ENCODE results near the gene ABLIM1. TPM values are rescaled to one million over a fixed set of nuclear protein-coding genes. Genes with fewer than 3 reads are reported as not detected.

ABLIM1 gene
- total and polyA plus RNA-seq, 10 of the 15 experiments (the other 5 are each of a cell fraction or from before 2014, with no cell fraction given): 14.2 to 50.5 (median 28.1) TPM

GRCh38 chr10:114518401-114519305 is 139.4 kb downstream of the ABLIM1 start:
- Histone ChIP-seq H3K9ac (ENCODE audit: control insufficient read depth, insufficient read depth, low read length) (no peak overlapping the region), H3K79me2 (ENCODE audit: control insufficient read depth, insufficient read depth, low read length) (peaks cover 1% of the 10 kb centered on the region; the same call in 1 of the 2 replicates), H2AFZ (ENCODE audit: control insufficient read depth, low read depth, low read length) (no peak overlapping the region), H3K27ac (ENCODE audit: control insufficient read depth, insufficient read depth) (no peak overlapping the region), H3K4me1 (ENCODE audit: control insufficient read depth, insufficient read depth, low read length) (no peaks in the 10 kb centered on the region), H3K36me3 (ENCODE audit: control insufficient read depth in 2 of 2, insufficient read depth in 2 of 2, low read length in 1 of 2) (no peaks in the 10 kb centered on the region), H3K27me3 (replicated peaks in 1 of 2; ENCODE audit: control insufficient read depth in 2 of 2, insufficient read depth in 2 of 2, low read length in 1 of 2) (no peaks in the 10 kb centered on the region), H3K9me3 (replicated peaks; ENCODE audit: control insufficient read depth, insufficient read depth, low read length) (no peaks in the 10 kb centered on the region), H3K4me3 (no peak overlapping the region), H4K20me1 (ENCODE audit: control insufficient read depth, insufficient read depth) (no peaks in the 10 kb centered on the region), H3K4me2 (ENCODE audit: control insufficient read depth, insufficient read depth) (no peak overlapping the region)
- WGBS (ENCODE audit: insufficient coverage, insufficient replicate concordance, low lambda C conversion rate, missing lambda C conversion rate): 80% methylated on average over 4 of the region's 4 CpGs
- TF ChIP-seq NFYA (IDR thresholded peaks at IDR 0.05; ENCODE audit: borderline replicate concordance, low read depth, low read length) (no peak), ZBTB40 (IDR thresholded peaks at IDR 0.05; ENCODE audit: borderline replicate concordance) (peak; percentile 76), EGR1 (IDR thresholded peaks at IDR 0.05; ENCODE audit: borderline replicate concordance in 1 of 2, low read depth in 2 of 2, low read length in 2 of 2) (no peak)
- FAIRE-seq: no peak
- DNase-seq (ENCODE audit: low read depth, low spot score): no peak
- intact Hi-C loops (cut with micrococcal nuclease; ENCODE audit: unreplicated experiment): no loop called here
- SMC1A ChIA-PET (ENCODE audit: uncharacterized antibody, unreplicated experiment): interaction anchor here (1.2 to 3.0 kb wide), 4 partner anchors 13 to 48 kb away, joined by 3 to 11 read pairs (median 6); no protein-coding TSS in a partner anchor
- RAD21 ChIA-PET (ENCODE audit: unreplicated experiment): interaction anchor here (1.0 to 1.7 kb wide), 3 partner anchors 47 to 612 kb away, joined by 3 to 6 read pairs (median 3); no protein-coding TSS in a partner anchor
- CTCF ChIA-PET: interaction anchor here (0.6 to 2.2 kb wide), 11 partner anchors 9 to 179 kb away, joined by 3 to 10 read pairs (median 3); no protein-coding TSS in a partner anchor
- in situ Hi-C loops (cut with MboI): no loop called here
- POLR2A ChIA-PET: interaction anchor here (0.9 kb wide), 1 partner anchor 25 kb away, joined by 3 read pairs; no protein-coding TSS in a partner anchor
- no peak for ATAC-seq
- BruUV-seq (replicated peaks): no TSS peak
